Occipital lobe (tissue), 2 donors: ENCODE data around the gene ACE. TPM values are rescaled to one million over a fixed set of nuclear protein-coding genes. Genes with fewer than 3 reads are reported as not detected.
A peak's percentile ranks its signal among the peaks of the same experiment; 100 is the strongest.

Experiments used
- DNase-seq: peaks from one replicate; lab custom pipeline; 2025; lab: John Stamatoyannopoulos, UW
- total RNA-seq: library from RNA; depleted of rRNA; stranded (reverse); fragments of >200 nt; gene quantifications from one replicate; pipeline ENCODE4 v1.2.3, GENCODE V29; 2014

Gene ACE
- total RNA-seq, 1 donor from 2014 or later = 5.3 TPM

DNA sequence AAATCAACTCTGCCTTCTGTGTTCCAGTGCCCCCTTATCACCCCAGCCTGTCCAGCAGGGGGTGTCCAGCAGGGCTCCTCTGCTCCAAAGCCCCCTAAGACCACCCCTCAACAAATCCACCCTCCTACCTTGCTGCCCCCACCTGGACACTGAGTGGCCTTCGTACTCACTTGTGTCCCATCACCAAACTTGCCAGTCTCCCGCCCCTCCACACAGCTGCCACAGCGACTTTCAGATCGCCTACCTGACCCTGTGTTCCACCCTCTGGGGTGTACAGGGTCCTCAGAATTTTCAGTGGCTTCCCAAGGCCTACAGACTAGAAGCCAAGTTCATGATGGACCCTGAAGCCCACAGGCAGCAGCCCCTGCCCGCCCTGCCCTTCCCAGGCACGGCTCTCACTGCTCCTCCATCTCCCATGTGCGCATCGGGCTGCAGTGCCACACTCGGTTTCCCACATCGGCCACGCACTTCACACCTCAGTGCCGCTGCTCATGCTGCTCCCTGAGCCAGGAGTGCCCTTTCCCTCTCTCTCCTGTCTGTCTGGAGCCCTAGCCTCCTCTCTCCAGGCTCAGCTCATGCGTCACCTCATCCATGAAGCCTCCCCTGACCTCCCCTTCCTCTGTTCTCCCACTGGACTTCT is 58.1 kb downstream of the ACE start:
- DNase-seq = no peak

DNA sequence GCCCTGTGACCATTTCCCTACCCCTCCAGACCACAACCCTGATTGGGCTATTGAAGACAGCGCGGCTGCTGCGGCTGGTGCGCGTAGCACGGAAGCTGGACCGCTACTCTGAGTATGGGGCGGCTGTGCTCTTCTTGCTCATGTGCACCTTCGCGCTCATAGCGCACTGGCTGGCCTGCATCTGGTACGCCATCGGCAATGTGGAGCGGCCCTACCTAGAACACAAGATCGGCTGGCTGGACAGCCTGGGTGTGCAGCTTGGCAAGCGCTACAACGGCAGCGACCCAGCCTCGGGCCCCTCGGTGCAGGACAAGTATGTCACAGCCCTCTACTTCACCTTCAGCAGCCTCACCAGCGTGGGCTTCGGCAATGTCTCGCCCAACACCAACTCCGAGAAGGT is 58.8 kb downstream of the ACE start:
- no peak for DNase-seq

DNA sequence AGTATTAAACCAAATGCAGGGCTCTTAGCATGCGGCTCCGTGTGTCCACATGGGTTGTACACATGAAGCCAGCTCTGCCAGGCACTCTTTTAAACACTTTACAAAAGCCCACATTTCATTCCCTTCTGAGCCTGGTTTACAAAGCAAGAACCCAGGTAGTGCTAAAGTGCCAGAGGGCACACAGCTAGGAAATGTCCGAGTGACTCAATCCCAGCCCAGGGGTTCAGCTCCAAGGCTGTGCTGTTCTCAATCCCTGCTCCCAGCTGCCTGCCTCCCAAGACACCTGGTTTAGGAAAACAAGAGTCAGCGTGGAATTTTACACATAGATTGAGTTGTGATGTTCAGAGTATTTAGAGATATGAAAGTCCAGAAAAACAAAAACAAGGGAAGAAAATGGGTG is 60.1 kb downstream of the ACE start:
- DNase-seq = no peak

DNA sequence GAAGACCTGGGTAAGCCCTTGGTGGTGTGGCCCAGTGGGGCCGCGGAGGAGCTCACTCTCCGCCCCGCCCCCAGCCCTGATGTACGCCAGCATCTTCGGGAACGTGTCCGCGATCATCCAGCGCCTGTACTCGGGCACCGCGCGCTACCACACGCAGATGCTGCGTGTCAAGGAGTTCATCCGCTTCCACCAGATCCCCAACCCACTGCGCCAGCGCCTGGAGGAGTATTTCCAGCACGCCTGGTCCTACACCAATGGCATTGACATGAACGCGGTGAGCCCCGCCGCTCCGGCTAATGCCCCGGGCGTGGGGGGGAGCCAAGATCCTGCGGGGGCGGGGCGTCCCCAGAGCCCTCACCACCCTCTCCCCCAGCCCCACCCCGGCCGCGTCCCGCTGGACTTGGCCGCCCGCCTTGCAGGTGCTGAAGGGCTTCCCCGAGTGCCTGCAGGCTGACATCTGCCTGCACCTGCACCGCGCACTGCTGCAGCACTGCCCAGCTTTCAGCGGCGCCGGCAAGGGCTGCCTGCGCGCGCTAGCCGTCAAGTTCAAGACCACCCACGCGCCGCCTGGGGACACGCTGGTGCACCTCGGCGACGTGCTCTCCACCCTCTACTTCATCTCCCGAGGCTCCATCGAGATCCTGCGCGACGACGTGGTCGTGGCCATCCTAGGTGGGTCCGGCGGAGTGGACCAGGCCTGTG is 61.3 kb downstream of the ACE start:
- peak; percentile 40 for DNase-seq

DNA sequence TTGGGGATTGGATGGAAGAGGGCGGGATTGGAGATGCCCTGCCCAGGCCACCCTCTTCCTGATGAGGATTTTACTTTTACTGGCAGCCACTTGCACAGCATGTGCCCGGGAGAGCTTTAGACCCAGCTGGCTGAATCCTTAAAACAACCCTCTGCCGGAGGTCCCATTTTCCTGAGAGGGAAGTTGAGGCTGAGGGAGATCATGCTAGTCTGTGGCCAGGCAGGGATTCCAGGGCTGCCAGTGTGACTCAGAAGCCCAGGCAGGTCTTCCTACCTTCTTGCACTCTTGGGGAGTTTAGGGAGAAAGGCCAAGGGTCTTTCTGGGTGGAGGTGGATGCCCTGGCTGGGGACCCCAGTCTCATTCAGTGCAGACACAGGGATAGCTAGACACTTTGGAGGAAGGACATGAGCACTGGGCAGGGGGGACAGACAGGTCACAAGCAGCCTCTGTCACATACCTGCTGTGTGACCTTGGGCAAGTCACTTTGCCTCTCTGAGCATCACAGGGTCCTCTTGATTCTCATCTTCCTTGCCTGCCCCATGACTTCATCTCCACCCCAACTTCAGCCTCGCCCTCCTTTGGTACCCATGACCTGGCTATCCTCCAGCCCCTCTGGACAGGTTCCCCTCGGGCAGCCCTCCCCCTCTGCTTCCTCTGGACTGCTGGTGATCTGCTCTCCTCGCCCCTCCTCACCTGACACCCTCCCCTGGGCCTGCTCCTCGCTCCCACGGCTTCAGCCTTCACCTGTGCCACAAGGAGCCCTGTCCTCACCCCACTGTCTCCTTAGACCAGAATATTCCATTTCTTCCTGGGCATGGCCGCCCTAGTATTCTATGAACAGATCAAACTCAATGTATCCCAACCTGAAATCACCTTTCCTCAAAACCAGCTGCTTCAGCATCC is 62.1 kb downstream of the ACE start:
- no peak for DNase-seq

DNA sequence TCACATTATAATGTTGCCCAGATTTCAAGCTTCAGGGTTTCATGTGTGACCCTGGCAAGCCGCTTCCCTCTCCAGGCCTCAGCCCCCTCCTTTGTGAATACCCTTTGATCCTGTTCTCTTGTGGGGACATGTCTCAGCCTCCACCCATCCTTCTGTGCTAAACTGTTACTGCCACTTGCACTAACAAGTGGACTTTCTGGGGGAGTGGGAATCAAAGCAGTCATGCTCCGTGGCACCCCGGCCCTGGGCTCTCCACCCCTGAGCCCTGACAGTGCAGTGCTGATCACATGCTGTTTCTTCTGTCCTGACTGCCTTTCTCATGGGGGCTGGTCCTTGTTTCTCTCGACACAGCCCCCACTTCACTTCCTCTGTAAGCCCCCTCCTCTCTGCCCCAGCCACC is 63.7 kb downstream of the ACE start:
- DNase-seq = no peak

DNA sequence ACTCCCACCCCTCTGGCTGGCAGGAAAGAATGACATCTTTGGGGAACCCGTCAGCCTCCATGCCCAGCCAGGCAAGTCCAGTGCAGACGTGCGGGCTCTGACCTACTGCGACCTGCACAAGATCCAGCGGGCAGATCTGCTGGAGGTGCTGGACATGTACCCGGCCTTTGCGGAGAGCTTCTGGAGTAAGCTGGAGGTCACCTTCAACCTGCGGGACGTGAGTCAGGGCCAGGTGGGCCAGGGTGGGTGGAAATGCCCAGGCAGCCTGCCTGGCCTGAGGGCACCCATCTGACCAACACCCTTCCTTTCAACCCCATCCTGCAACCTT is 65.3 kb downstream of the ACE start:
- DNase-seq = no peak

DNA sequence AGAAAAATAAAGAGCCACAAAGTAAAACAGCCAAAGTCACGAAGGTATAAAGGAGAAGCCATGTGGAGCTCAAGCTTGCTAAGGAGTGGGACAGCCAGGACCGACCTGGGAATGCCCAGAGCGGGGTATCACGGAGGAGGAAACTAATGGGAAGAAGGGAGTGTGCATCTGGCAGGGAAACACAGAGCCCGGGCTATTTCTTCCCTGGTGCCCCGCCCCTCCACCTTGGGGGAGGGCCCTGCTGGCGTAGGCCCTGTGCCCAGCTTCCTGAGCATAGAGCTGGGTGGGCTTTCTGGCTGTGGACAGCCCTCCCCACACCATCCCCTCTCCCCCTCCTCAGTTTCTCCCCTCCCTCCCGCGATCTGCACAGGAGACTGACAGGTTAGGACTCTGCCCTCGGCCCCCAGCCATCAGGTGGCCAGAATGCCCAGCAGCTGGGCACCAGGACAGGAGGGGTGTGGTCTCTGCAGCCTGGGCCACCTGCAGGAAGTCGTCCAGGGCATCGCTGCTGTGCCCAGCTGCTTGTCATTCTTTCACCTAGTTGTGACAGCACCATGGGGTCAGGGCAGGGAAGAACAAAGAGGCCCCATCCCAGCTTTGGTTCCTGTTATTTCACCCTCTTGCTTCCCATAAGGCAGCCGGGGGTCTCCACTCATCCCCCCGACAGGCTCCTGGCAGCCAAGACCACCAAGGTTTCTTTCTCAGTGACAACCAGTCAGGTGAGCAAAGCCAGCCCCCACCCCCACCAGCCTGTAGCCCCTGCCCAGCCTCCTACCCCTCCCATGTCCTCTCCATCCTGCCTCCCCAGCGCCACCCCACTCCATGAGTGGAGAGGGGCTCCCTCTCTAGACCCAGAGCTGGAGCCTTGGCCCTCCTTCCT is 66.3 kb downstream of the ACE start:
- no peak for DNase-seq

DNA sequence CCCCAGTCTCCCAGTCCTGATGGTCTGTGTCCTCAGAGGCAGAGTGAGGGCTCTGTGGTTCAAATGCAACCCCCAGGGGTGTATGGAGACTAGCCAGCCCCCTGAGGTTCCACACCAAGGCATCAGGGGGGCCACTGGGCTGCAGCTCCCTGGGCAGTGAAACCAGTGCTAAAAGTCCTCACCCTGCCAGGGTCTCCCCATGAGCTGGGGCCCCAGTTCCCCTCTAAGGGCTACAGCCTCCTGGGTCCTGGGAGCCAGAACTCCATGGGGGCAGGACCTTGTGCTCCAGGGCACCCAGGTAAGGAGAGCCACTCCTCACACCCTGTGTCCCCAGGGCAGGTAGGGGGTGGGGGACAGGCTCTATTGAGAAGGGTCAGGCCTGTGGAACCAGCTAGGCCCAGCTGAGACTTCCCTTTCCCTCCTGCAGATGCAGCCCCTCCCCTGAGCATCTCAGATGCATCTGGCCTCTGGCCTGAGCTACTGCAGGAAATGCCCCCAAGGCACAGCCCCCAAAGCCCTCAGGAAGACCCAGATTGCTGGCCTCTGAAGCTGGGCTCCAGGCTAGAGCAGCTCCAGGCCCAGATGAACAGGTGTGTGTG is 67.1 kb downstream of the ACE start:
- no peak for DNase-seq

DNA sequence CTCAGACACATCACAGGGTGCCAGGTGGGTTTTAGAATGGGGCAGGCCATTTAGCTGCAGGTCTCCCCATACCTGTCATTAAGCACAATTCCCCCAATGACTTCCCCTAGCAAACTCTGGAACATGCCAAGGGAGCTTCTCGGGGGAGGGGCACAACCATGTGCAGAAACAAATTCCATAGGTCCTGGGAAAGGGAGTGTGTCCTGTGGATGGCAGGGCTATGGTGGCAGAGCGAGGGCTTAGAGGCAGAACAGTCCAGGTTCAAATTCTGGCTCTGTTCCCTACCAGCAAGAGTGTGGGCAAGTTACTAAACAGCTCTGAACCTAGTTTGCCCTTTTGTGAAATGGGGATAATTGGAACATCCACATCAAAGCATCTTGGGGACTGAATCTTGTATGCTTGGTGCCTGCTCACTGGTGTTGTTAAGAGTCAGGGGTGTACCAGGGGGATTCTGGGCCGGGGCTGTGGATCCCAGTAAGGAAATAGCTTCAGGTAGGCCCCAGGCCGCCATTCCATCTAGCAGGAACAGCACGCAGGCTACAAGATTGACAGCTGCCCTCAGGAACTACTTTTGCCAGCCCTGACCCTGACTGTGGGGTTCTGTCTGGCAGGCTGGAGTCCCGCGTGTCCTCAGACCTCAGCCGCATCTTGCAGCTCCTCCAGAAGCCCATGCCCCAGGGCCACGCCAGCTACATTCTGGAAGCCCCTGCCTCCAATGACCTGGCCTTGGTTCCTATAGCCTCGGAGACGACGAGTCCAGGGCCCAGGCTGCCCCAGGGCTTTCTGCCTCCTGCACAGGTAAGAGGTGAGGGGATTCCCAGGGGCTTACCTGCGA is 67.8 kb downstream of the ACE start:
- no peak for DNase-seq

DNA sequence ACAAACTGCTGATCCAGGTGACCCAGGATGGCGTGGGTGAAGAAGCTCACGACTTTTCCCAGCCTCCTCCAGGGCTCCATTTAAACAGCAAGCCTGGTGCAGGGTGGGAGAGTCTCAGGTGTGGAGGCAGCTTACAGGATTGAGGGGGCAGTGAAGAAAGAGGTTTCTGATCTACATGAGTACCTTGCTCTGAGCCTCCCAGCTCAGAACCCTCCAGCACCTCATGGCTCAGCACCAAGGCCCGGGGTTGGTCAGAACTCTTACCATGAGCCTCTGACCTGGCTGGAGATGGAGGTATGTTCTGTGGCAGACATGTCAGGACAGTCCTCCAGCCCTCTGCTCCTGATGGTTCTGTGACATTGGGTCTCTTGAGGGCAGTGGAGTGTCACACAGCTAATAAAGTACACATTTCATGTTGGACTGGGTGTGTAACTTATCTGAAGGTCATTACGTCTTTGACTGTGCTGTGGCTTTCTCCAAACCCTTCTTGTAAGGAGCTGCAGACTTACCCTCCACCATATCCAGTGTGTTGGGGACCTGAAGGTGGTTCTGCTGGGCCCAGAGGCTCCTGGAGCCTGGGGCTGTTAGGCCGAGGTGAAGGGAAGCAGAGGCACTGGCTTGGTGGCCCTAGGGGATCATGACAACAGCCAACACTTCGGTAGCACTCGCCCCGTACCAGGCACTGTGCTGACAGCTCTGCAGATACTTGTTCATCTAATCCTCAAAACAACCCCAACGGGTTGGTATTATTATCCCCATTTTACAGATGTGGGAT is 69.6 kb downstream of the ACE start:
- DNase-seq = no peak

DNA sequence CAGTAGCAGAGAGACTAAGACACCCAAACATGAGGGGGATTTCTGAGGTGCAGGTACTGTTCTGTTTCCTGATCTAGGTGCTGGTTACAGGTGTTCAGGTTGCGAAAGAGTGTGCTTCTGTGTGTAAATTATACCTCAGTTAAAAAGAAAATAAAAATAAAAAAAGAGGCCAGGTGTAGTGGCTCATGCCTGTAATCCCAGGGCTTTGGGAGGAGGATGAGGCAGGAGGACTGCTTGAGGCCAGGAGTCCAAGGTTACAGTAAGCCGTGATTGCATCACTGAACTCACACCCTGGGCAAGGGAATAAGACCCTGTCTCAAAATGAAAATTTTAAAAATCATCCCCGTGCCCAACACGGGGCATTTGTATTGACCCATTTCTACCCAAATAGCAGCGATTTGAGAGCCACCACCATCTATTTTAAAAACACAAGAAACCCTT is 70.2 kb downstream of the ACE start:
- no peak for DNase-seq

Other genes starting within 250 kb of the ACE start
- 21.7 TPM for gene CYB561, start 30.8 kb upstream of the ACE start, total RNA-seq
- 0.16 TPM for gene KCNH6, start 46.3 kb downstream of the ACE start, total RNA-seq
- gene DCAF7, start 73.4 kb downstream of the ACE start, total RNA-seq = 32.3 TPM
- gene TACO1, start 123.8 kb downstream of the ACE start, total RNA-seq = 5.5 TPM
- gene MAP3K3, start 145.4 kb downstream of the ACE start, total RNA-seq = 21.4 TPM
- 15.0 TPM for gene LIMD2, start 223.1 kb downstream of the ACE start, total RNA-seq